HG02571 (cell line): ENCODE data around the gene KRT85.
"Not testable (repeated sequence)": the region's sequence is repeated elsewhere in the genome, so short reads cannot be mapped to it uniquely, and the experiment has no call there.

Experiments
- ATAC-seq: cut with Tn5 transposase; IDR thresholded peaks from one replicate; pipeline ENCODE4 v1.9.1; 2021; ENCODE audit warnings: mild to moderate bottlenecking, moderate library complexity; ENCODE audit not compliant: unreplicated experiment

Gene KRT85

GRCh38 chr12:52366738-52367485 lies at the start of gene KRT85:
Gene KRT85 (minus strand): TSS chr12:52367481. CDS start chr12:52367405, 76 bp downstream.
- ATAC-seq, result no peak

- no peak for ATAC-seq
Measured at GRCh38 chr12:52416795-52417194, 49.5 kb upstream of the KRT85 start.

GRCh38 chr12:52415870-52416750 lies 48.8 kb upstream of the KRT85 start:
- no peak for ATAC-seq

- ATAC-seq, result no peak
Measured at GRCh38 chr12:52414936-52415335, 47.7 kb upstream of the KRT85 start.

- ATAC-seq, result no peak
Measured at GRCh38 chr12:52413782-52414345, 46.6 kb upstream of the KRT85 start.

GRCh38 chr12:52413202-52413601 lies 45.9 kb upstream of the KRT85 start:
- ATAC-seq, result no peak

GRCh38 chr12:52411815-52412214 lies 44.5 kb upstream of the KRT85 start:
- no peak for ATAC-seq

GRCh38 chr12:52410589-52411248 lies 43.4 kb upstream of the KRT85 start:
- not testable (repeated sequence) for ATAC-seq

- no peak for ATAC-seq
Measured at GRCh38 chr12:52407918-52408317, 40.6 kb upstream of the KRT85 start.

- no peak for ATAC-seq
Measured at GRCh38 chr12:52405922-52406385, 38.7 kb upstream of the KRT85 start, which contains the start of gene KRT82. Gene KRT82 (minus strand): TSS chr12:52406335. CDS start chr12:52406277, 58 bp downstream.

- no peak for ATAC-seq
Measured at GRCh38 chr12:52404951-52405350, 37.7 kb upstream of the KRT85 start.

- ATAC-seq, result no peak
Measured at GRCh38 chr12:52403561-52403960, 36.3 kb upstream of the KRT85 start.

GRCh38 chr12:52402873-52403540 lies 35.7 kb upstream of the KRT85 start:
- no peak for ATAC-seq

GRCh38 chr12:52402377-52402776 lies 35.1 kb upstream of the KRT85 start:
- ATAC-seq, result no peak

GRCh38 chr12:52401926-52402325 lies 34.6 kb upstream of the KRT85 start:
- no peak for ATAC-seq

- no peak for ATAC-seq
Measured at GRCh38 chr12:52401526-52401925, 34.2 kb upstream of the KRT85 start.

GRCh38 chr12:52400906-52401305 lies 33.6 kb upstream of the KRT85 start:
- no peak for ATAC-seq

GRCh38 chr12:52399756-52400155 lies 32.5 kb upstream of the KRT85 start:
- no peak for ATAC-seq

GRCh38 chr12:52398176-52398575 lies 30.9 kb upstream of the KRT85 start:
- ATAC-seq, result no peak

GRCh38 chr12:52396656-52397055 lies 29.4 kb upstream of the KRT85 start:
- ATAC-seq, result no peak
